NCI-H2107 (cell line): ENCODE results near the gene CD177.
"Not testable (repeated sequence)": the region's sequence is repeated elsewhere in the genome, so short reads cannot be mapped to it uniquely, and the experiment has no call there.

Experiments used
- DNase-seq: peaks from one replicate; lab custom pipeline; 2025; lab: John Stamatoyannopoulos, UW

The CD177 gene

GRCh38 chr19:43353606-43354304, at the start of gene CD177:
TSS of gene CD177 (plus strand) at chr19:43353686. CDS start at chr19:43353715, 29 bp downstream.
- no peak for DNase-seq

GRCh38 chr19:43305642-43306041, 47.8 kb upstream of the CD177 start:
- DNase-seq, result no peak

DNA sequence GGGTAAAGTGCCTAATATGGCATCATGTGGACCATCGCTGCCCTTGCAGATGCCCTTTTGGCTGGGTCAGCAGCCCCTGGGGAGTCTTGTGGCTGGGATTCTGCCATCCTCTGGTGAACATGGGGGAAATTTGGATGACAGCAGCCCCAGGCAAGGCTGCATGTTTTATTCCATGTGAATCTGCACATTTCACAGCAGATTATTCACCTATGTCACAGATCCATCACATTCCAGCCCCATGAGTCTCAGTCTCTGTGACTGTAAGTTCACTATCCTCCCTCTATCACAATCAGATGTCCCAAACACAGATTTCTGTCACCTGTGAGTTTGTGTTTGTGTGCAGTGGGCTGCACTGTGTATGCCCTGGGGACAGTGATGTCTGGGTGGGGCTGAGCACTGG, 47.4 kb upstream of the CD177 start:
- DNase-seq, result no peak

DNA sequence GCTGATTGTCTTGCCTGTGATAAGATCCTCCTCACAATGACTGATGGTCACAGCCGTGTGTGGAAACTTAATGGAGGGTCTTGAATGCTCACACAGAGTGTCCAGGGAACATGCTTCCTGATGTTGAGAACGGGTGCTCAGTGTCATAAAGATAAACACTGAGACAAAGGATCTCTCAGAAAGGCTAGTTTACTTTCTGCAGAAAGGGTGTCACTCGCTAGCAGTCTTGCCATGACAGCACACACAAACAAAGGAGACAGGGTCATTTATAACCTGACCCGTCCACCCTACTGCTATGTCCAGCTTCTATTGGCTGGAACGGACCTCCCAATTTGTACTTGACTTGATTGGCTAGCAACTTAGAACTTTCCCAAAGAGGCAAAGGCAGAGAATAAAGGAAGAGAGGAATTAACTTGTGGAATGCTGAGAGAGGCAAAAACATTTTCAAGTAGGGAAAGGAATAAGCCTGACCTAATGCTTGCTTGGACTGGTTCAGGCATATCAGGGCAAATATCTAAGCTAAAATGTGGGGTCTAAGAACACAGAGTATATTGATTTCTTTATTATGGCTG, 45.2 kb upstream of the CD177 start:
- no peak for DNase-seq

GRCh38 chr19:43309466-43309865, 44.0 kb upstream of the CD177 start:
- DNase-seq, result no peak

- DNase-seq, result no peak
These were observed 43.3 kb upstream of the CD177 start for GRCh38 chr19:43310221-43310620.

DNA sequence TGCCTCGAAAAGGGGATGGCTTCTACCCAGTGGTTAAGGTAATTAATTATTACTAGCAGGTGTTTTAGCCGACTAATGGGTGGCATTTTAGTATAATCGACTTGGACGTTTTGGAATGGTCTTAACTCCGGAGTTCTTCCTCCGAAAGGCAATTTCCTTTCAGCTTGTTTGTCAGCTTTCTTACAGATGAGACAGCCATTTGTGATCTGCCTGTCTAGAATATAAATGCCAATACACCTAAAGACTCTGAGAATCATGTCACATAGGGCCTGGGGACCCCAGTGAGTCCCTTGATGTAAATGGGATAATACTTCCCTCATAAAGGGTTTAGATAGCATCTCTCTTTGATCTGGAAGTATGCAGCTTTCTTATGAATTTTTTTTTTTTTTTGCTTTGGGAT, 42.2 kb upstream of the CD177 start:
- DNase-seq, result no peak

GRCh38 chr19:43311706-43312105, 41.8 kb upstream of the CD177 start:
- no peak for DNase-seq

- DNase-seq, result no peak
These were observed 39.6 kb upstream of the CD177 start for GRCh38 chr19:43313711-43314495.

GRCh38 chr19:43315851-43316250, 37.6 kb upstream of the CD177 start:
- no peak for DNase-seq

DNA sequence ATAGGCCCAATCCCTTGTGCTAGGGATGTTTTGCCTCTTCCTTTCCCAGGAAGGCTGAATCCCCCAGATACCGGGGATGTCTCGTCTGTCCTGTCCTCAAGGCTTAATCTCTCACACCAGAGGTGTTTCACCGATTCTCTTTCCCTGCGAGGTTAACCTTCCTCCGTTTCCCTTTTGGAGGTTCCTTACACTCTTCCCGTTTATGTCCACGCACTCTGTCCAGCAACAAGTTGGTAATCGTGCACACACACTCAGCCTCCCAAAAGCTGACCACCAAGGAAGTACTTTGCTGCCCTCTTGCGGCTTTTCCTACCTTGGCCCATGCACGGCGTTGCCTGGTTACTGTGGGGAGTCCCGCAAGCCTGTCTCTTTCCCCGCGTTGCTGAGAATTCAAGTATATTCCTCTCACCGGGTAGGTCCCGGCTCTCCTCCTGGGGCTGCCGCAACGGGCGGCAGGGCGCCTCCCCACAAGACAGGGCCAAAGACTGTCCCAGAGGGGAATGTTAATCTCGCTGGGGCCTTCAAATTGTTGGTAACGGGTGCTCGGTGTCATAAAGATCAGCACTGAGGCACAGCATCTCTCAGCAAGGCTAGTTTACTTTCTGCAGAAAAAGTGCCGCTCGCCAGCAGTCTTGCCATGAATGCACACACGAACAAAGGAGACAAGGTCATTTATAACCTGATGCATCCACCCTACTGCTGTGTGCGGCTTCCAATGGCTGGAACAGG, 36.7 kb upstream of the CD177 start:
- no peak for DNase-seq

- DNase-seq, result no peak
These were observed 35.3 kb upstream of the CD177 start for GRCh38 chr19:43318203-43318602.

DNA sequence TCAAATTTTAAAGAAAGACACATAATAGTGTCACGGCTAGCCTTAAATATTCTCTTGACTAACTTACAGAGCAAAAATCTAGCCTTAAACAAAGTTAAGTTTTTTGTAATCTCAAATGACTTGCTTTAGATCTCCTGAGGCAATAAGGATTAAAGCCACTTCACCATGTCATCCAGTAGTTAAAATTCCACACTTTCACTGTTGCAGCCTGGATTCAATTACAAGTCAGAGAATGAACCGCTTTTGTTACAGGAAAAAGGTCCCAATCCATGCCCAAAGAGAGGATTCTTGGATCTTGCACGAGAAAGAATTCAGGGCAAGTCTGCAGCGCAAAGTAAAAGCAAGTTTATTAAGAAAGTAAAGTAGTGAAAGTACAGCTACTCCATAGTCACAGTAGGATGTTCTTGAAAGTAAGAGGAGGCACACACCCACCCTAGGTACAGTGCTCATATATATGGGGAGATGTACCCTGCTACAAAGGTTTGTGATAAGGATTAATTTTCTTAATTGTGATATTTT, 34.6 kb upstream of the CD177 start:
- DNase-seq, result no peak

DNA sequence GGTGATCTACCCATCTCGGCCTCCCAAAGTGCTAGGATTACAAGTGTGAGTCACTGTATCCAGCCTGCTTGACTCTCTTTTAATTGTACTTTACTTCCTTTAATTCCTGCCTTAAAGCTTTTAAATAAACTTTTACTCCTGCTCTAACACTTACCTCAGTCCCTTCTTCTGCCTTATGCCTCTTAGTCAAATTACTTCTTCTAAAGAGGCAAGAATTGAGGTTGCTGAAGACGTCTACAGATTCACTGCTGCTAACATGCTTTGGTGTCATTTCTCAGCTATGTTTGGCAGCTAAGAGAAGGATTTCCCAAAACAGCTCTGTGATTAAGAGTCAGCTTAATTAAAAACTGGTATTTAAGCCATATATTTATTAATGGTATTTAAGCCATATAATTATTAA, 32.9 kb upstream of the CD177 start:
- no peak for DNase-seq

GRCh38 chr19:43326761-43327160, 26.7 kb upstream of the CD177 start:
- DNase-seq, result not testable (repeated sequence)

- DNase-seq, result not testable (repeated sequence)
These were observed 24.9 kb upstream of the CD177 start for GRCh38 chr19:43328561-43328960.

- DNase-seq, result not testable (repeated sequence)
These were observed 24.4 kb upstream of the CD177 start for GRCh38 chr19:43329049-43329448.

DNA sequence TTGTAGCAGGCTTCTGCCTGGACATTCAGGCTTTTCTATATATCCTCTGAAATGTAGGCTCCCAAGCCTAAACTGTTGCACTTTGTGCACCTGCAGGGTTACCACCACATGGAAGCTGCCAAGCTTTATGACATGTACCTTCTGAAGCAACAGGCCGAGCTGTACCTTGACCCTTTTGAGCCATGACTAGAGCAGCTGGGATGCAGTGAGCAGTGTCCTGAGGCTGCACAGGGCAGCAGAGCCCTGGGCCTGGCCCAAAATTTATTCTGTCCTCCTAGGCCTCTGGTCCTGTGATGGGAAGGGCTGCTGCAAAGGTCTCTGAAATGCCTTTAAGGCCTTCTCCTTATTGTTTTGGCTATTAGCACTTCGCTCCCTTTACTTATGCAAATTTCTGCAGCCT, 23.5 kb upstream of the CD177 start:
- no peak for DNase-seq

GRCh38 chr19:43330726-43331434, 22.6 kb upstream of the CD177 start:
- DNase-seq, result no peak

DNA sequence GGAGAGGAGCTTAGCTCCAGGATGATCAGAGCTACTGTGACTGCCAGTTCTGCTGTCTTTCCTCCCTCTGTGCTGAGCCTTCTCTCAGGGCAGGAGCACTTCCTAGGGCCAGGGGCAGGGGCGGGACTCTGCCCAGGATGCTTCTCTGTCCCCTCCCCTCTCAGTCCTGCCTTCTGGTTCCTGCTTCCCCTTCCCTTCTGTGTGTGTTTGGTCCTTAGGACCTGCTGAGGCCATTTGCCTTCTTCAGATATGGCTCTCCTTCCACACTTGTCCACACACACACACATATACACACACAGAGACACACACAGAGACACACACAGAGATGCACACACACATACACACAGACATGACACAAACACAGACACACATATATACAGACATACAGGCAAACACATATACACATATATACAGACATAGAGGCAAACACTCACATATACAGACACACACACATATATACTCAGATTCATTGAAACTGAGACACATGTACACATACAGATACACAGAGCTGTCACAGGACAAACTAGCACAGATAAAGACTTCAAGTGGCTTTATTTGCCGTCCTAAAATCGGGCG, 22.0 kb upstream of the CD177 start:
- DNase-seq, result no peak
